ENCODE results near the gene CGREF1.

DNA sequence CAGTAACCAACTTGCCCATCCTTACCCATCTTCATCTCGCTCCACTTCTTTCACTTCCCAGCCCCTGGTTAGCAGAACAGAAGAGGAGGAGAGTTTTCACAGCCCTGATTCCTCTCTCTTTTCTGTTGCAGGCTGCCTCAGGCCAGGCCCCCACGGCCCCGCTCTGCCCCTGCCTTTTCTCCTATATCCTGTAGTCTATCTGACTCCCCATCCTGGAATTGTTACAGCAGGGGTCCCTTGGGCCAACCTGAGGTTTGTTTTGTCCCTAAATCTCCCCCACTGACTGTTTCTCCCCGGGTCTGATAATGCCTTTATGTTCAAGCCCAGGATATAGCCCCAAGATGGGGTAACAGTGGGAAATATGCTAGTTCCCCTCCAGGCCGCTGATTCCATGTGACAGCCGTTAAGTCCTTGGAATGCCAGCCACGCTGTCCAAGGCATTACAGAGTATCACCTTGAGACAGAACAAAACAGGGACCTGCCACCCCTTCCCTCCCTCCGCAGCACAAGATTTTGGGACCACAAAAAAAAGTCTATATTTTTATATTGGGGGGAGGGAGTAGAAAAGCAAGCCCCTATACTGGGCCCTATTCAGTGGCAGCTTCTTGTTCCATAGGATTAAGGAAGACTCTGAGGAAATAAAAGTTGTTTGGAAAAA, 48.8 kb downstream of the CGREF1 start:
- TF ChIP-seq, protein P1, sequence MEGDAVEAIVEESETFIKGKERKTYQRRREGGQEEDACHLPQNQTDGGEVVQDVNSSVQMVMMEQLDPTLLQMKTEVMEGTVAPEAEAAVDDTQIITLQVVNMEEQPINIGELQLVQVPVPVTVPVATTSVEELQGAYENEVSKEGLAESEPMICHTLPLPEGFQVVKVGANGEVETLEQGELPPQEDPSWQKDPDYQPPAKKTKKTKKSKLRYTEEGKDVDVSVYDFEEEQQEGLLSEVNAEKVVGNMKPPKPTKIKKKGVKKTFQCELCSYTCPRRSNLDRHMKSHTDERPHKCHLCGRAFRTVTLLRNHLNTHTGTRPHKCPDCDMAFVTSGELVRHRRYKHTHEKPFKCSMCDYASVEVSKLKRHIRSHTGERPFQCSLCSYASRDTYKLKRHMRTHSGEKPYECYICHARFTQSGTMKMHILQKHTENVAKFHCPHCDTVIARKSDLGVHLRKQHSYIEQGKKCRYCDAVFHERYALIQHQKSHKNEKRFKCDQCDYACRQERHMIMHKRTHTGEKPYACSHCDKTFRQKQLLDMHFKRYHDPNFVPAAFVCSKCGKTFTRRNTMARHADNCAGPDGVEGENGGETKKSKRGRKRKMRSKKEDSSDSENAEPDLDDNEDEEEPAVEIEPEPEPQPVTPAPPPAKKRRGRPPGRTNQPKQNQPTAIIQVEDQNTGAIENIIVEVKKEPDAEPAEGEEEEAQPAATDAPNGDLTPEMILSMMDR (conservative IDR thresholded peaks at IDR 0.05), result no peak
- TF ChIP-seq EZH2 (IDR thresholded peaks at IDR 0.05; ENCODE audit: low read depth), result no peak

Measured in PC-9 (cell line).